CD4-positive, alpha-beta memory T cell (primary cell): Measurements from ENCODE around the gene PSMD14. TPM values are rescaled to one million over a fixed set of nuclear protein-coding genes. Genes with fewer than 3 reads are reported as not detected.
"Not testable (repeated sequence)": the region's sequence is repeated elsewhere in the genome, so short reads cannot be mapped to it uniquely, and the experiment has no call there.

Experiments used
- CTCF ChIA-PET: fragments of 350-600 bp; sonication (Branson Sonifier 250); formaldehyde crosslinking; loops from one replicate; lab custom pipeline; 2021; ENCODE audit warnings: inconsistent platforms; ENCODE audit not compliant: partially characterized antibody; lab: Charles Lee
- POLR2A ChIA-PET: fragments of 350-600 bp; sonication (Branson Sonifier 250); formaldehyde crosslinking; loops from one replicate; lab custom pipeline; 2021; ENCODE audit not compliant: partially characterized antibody; lab: Charles Lee
- DNase-seq, 5 donors: peaks; one replicate each; pipeline versions ENCODE4 v3.0.0 to v3.0.0-alpha.2; 2020 to 2022; ENCODE audit warnings: mixed read lengths in 1 of 5
- H3K27ac ChIP-seq: one replicate; pipeline ENCODE4 v1.7.0; 2013; ENCODE audit warnings: low read depth, low read length
- H3K27me3 ChIP-seq: 2 replicates; pipeline ENCODE4 v1.7.0; 2013; ENCODE audit warnings: mild to moderate bottlenecking, low read length, moderate library complexity; ENCODE audit not compliant: insufficient read depth
- H3K36me3 ChIP-seq: 2 replicates; pipeline ENCODE4 v1.7.0; 2013; ENCODE audit warnings: mild to moderate bottlenecking, low read length, moderate library complexity; ENCODE audit not compliant: insufficient read depth
- H3K4me1 ChIP-seq: 2 replicates; pipeline ENCODE4 v1.7.0; 2013; ENCODE audit warnings: mild to moderate bottlenecking, low read length, moderate library complexity; ENCODE audit not compliant: insufficient read depth
- H3K4me3 ChIP-seq, 2 donors: one replicate each; pipeline ENCODE4 v1.7.0; 2013; ENCODE audit warnings: low read length in 2 of 2, mild to moderate bottlenecking in 1 of 2
- H3K9me3 ChIP-seq, 2 donors: one replicate each; pipeline ENCODE4 v1.7.0; 2013; ENCODE audit warnings: low read length in 2 of 2, control low read depth in 1 of 2; ENCODE audit not compliant: control insufficient read depth in 1 of 2
- H3K27ac Mint-ChIP-seq, 7 donors: one replicate each; pipeline ENCODE4 v1.8.0; 2020 to 2021; ENCODE audit warnings: mixed read lengths in 7 of 7, mild to moderate bottlenecking in 6 of 7, inconsistent platforms in 3 of 7, moderate library complexity in 3 of 7
- H3K27me3 Mint-ChIP-seq, 2 donors: one replicate each; pipeline ENCODE4 v1.8.0; 2020 to 2021; ENCODE audit warnings: mixed read lengths in 2 of 2
- H3K36me3 Mint-ChIP-seq, 2 donors: one replicate each; pipeline ENCODE4 v1.8.0; 2020 to 2021; ENCODE audit warnings: mixed read lengths in 2 of 2, inconsistent platforms in 1 of 2, mild to moderate bottlenecking in 1 of 2
- H3K4me1 Mint-ChIP-seq, 4 donors: one replicate each; pipeline ENCODE4 v1.8.0; 2020 to 2021; ENCODE audit warnings: mixed read lengths in 4 of 4, mild to moderate bottlenecking in 1 of 4
- H3K4me3 Mint-ChIP-seq, 8 donors: one replicate each; pipeline ENCODE4 v1.8.0; 2020 to 2021; ENCODE audit warnings: mixed read lengths in 8 of 8, mild to moderate bottlenecking in 7 of 8, moderate library complexity in 6 of 8, inconsistent platforms in 3 of 8
- H3K9me3 Mint-ChIP-seq, 8 donors: one replicate each; pipeline ENCODE4 v1.8.0; 2020 to 2021; ENCODE audit warnings: mixed read lengths in 8 of 8, mild to moderate bottlenecking in 5 of 8, inconsistent platforms in 3 of 8, moderate library complexity in 1 of 8
- intact Hi-C: fragments of 100-400 bp; cut with micrococcal nuclease; formaldehyde crosslinking; loops from one replicate; pipeline ENCODE4 v1.15.1; 2023
- polyA plus RNA-seq, 2 donors: library from polyadenylated mRNA; unstranded; fragments of 300-500 nt; fragmentation: Illumina TruSeq; gene quantifications; one replicate each; pipeline ENCODE4 v1.2.3, GENCODE V29; 2021
- total RNA-seq, 2 experiments: library from RNA; stranded (reverse); gene quantifications; one replicate each; pipeline ENCODE4 v1.2.3, GENCODE V29; 2021

PSMD14 gene
- total RNA-seq (10 to 100 TPM; 14.1 to 20.0 TPM), polyA plus RNA-seq (10 to 100 TPM; 50.9 to 95.4 TPM)

DNA sequence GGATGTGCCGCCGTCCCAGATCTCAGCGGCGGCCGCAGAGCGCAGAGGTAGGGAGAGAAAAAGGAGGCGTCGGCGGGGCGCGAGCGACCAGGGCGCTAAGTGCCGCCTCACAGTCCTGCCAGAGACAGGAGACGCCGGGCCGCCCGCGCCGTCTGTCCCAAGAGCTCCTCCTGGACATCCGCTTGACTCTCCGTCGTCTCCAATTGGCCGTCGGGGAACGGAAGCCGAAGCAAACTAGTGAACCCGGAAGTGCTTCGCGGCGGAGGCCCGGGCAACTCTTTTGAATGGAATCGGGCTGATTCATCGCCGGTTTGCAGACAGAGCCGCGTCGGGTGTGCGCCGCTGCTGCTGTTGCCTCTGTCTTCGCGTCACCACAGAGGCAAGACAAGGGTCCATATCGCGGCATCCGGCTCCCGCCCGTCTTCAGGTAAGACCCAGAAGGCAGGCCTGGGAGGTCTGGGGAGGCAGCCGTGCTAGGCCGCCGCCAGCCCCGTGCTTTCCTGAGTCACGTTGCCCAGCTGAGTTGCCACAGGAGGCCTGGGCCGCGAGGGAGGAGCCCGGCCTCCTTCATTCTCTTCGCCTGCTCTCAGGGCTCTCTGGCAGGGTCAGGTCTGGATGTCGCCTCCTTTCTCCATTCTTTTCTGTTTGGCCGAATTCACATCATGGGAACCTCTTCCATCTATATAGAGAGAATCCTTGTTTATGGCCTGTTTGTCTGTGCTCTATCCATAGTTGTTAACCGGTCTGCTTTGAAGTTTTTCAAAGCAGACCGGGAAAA, at the start of gene PSMD14:
Gene PSMD14 (plus strand): TSS at position 248 of the 778 bp plus-strand sequence. CDS start 10,401 bp downstream, outside the sequence.
- Mint-ChIP-seq H3K4me1 (peaks cover 28 to 49% (median 37%) of the 10 kb centered on the region in 4 donors), H3K9me3 (peaks cover 0 to 7% (median 2%) of the 10 kb centered on the region in 8 donors), H3K36me3 (peaks cover 6 to 19% of the 10 kb centered on the region in 2 donors), H3K27me3 (no peaks in the 10 kb centered on the region), H3K4me3 (peak within 1 kb of the TSS; percentile 86 to 98 (median 96)), H3K27ac (peak within 1 kb of the TSS; percentile 91 to 98 (median 97))
- Histone ChIP-seq H3K27ac (peak within 1 kb of the TSS; percentile 90), H3K4me3 (peak within 1 kb of the TSS; percentile 87), H3K36me3 (no peaks in the 10 kb centered on the region), H3K4me1 (peaks cover 25% of the 10 kb centered on the region), H3K9me3 (no peaks in the 10 kb centered on the region), H3K27me3 (no peaks in the 10 kb centered on the region)
- ChIA-PET CTCF (interaction anchor here (0.7 to 1.0 kb wide), 3 partner anchors 25 to 638 kb away, joined by 3 read pairs; no protein-coding TSS in a partner anchor), POLR2A (interaction anchor here (0.9 to 1.9 kb wide), 8 partner anchors 8 to 1596 kb away, joined by 3 to 7 read pairs (median 4); partner anchors contain the start of gene MARCHF7)
- peak; percentile 86 to 94 (median 87) for DNase-seq
- intact Hi-C loops, result loop anchor here (1.0 to 5.0 kb wide), 5 partner anchors 71 to 1406 kb away; partner anchors contain the start of genes IFIH1, TANK and TBR1

DNA sequence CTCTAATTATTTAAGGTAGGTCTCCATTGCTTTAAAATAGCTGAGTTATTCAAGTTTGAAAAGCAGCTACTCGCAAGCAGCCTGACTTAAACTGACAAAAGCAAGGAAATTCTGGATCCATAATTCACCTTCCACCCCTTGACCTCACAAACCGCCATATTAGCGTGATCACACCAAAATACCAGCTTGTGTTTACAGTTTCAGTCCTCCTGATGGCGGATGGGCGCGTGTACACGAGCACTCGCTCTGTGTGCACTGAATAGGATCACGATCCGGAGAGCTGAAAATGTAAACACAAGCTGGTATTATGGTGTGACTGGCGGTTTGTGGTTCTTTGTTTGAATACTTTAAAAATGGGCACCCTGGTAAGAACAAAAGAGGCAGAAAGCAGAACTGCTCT, 42.4 kb upstream of the PSMD14 start:
- Histone ChIP-seq H3K9me3 (no peaks in the 10 kb centered on the region), H3K36me3 (no peaks in the 10 kb centered on the region), H3K27ac (no peak overlapping the region), H3K4me1 (no peaks in the 10 kb centered on the region), H3K4me3 (no peak overlapping the region), H3K27me3 (no peaks in the 10 kb centered on the region)
- Mint-ChIP-seq H3K36me3 (no peaks in the 10 kb centered on the region), H3K4me1 (no peaks in the 10 kb centered on the region), H3K27me3 (peaks cover 0 to 3% of the 10 kb centered on the region in 2 donors), H3K27ac (no peak overlapping the region), H3K9me3 (no peaks in the 10 kb centered on the region), H3K4me3 (no peak overlapping the region)
- no peak for DNase-seq
- ChIA-PET POLR2A (no interaction called here), CTCF (interaction anchor here (1.1 to 5.6 kb wide), 4 partner anchors 9 to 202 kb away, joined by 3 to 23 read pairs (median 10); no protein-coding TSS in a partner anchor)
- intact Hi-C loops, result no loop called here

DNA sequence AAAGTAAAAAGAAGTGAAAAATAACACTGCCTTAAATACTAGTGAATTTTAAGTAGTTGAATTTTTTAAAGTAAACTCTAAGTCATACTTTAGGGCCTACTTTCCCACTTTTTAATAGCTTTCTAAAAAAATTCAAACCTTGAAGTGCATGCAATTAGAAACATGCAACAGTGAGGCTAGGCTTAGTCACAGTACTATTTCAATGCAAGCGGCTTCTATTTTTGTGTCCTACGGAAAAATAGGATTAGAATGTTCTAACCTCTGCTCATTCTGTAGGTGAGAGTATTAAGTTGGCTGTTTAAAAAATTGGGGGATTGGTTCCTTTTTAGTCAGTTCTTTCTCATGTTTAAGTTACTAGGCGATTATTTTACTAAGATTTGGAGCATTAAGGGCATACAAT, 39.1 kb upstream of the PSMD14 start:
- Mint-ChIP-seq H3K9me3 (peaks cover 0 to 1% (median 0%) of the 10 kb centered on the region in 8 donors), H3K27me3 (peaks cover 2 to 3% of the 10 kb centered on the region in 2 donors), H3K36me3 (no peaks in the 10 kb centered on the region), H3K4me1 (peaks cover 0 to 4% (median 2%) of the 10 kb centered on the region in 4 donors), H3K4me3 (no peak overlapping the region), H3K27ac (no peak overlapping the region)
- no peaks in the 10 kb centered on the region for H3K27me3 ChIP-seq
- no peak overlapping the region for H3K4me3 ChIP-seq
- ChIA-PET CTCF (interaction anchor here (1.2 kb wide), 1 partner anchor 45 kb away, joined by 3 read pairs; no protein-coding TSS in a partner anchor), POLR2A (no interaction called here)
- no peaks in the 10 kb centered on the region for H3K4me1 ChIP-seq
- no peaks in the 10 kb centered on the region for H3K36me3 ChIP-seq
- DNase-seq, result no peak
- H3K27ac ChIP-seq, result no peak overlapping the region
- no peaks in the 10 kb centered on the region for H3K9me3 ChIP-seq
- intact Hi-C loops, result no loop called here

DNA sequence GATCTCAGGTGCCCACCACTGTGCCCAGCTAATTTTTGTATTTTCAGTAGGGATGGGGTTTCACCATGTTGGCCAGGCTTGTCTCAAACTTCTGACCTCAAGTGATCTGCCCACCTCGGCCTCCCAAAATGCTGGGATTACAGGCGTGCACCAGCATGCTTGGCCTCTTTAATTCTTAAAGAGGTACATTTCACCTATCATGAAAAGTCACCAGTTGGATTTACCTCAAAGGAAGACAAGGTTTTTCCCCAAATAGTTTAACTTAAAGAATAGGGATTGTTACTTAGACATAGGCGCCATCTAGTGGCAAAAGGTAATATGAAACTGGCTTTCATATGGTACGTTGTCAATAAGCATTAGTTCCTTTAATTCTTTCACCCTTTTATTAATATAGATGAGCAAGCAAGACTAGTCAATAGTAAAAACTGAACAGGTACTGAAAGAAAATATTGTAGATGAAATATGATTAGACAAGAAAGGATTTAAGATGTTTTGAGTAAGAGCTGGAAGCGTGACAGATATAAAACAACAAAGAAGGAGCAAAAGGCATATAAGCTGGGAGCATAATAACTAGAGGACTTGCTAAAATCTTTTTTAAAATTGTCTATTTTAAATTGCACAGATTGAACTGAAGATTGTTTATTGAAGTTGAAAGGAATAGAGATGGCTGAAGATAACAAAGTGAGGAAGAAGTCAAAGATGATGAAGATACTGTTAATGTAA, 35.0 kb upstream of the PSMD14 start:
- no peaks in the 10 kb centered on the region for H3K9me3 ChIP-seq
- Mint-ChIP-seq H3K27me3 (peaks cover 1 to 4% of the 10 kb centered on the region in 2 donors), H3K36me3 (no peaks in the 10 kb centered on the region), H3K9me3 (peaks cover 0 to 1% (median 0%) of the 10 kb centered on the region in 8 donors), H3K4me1 (peaks cover 0 to 4% (median 2%) of the 10 kb centered on the region in 4 donors), H3K4me3 (no peak overlapping the region), H3K27ac (no peak overlapping the region)
- H3K4me1 ChIP-seq, result no peaks in the 10 kb centered on the region
- no peaks in the 10 kb centered on the region for H3K27me3 ChIP-seq
- POLR2A ChIA-PET, result no interaction called here
- H3K36me3 ChIP-seq, result no peaks in the 10 kb centered on the region
- DNase-seq, result peak; percentile 39 to 65 (median 58)
- no peak overlapping the region for H3K27ac ChIP-seq
- intact Hi-C loops, result loop anchor here (1.0 to 10.0 kb wide), 6 partner anchors 22 to 1168 kb away; no protein-coding TSS in a partner anchor
- CTCF ChIA-PET, result interaction anchor here (0.6 to 7.1 kb wide), 18 partner anchors 8 to 696 kb away, joined by 3 to 103 read pairs (median 4); no protein-coding TSS in a partner anchor
- H3K4me3 ChIP-seq, result no peak overlapping the region

DNA sequence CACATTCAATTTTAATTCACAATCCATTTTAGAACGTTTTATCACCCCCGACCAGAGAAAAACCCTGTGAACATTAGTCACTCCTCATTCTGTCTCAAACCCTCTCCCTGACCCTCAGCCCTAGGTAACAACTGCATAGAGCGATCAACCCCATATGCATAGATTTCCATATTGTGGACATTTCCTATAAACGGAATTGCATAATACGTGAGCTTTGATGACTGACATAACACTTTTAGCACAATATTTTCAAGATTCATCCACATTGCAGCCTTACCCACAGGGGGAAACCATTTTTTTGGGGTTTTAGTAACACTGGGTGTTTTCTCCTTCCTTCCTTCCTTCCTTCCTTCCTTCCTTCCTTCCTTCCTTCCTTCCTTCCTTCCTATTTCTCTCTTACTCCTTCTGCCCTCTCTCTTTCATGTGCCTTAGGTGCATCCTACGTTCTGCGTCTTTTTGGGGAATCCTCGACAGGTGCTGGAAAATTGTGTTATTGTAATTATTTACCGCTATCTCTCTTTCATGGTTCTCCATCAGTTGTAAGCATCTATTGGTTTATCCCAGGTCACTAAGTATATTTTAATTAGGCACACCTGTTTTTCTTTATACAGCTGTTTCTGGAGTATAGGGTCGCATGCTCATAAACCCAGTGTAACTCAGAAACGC, 29.5 kb upstream of the PSMD14 start:
- H3K4me3 ChIP-seq, H3K36me3 ChIP-seq, H3K4me3 Mint-ChIP-seq, POLR2A ChIA-PET, H3K36me3 Mint-ChIP-seq, H3K27ac Mint-ChIP-seq, H3K4me1 ChIP-seq, H3K27me3 ChIP-seq, H3K4me1 Mint-ChIP-seq, H3K9me3 ChIP-seq, H3K27me3 Mint-ChIP-seq, H3K27ac ChIP-seq, H3K9me3 Mint-ChIP-seq: not testable (repeated sequence)
- CTCF ChIA-PET, result interaction anchor here (1.3 to 7.1 kb wide), 2 partner anchors 28 to 54 kb away, joined by 4 to 103 read pairs; no protein-coding TSS in a partner anchor
- intact Hi-C loops, result loop anchor here (10.0 kb wide), 1 partner anchor 1174 kb away; no protein-coding TSS in a partner anchor
- peak in 1 of 5 donors; percentile 49 for DNase-seq

DNA sequence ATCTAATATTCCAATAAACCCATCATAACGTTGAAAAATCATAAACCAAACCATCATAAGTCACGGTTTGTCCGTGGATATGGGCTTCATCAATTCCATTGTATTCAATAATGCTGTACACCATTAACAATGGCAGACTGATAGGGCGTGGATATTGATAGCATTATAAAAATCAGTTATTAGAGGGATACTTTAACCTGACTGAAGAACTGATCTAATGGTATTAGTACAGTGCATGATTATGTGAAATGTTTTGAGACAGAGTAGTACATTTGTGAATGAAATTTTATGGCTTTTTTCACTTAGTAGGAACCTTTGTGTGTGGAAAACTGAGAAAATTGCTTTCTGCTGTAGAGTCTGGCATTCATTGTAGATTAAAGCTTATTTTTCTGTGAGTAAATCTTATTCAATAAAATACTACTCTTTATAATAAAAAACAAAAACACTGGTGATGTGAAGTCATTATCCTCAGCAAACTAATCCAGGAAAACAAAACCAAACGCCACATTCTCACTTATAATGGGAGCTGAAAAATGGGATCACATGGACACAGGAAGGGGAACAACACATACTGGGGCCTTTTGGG, 28.9 kb upstream of the PSMD14 start:
- H3K4me3 Mint-ChIP-seq, H3K4me1 Mint-ChIP-seq, H3K36me3 Mint-ChIP-seq, H3K9me3 Mint-ChIP-seq, H3K27ac ChIP-seq, H3K27me3 Mint-ChIP-seq, DNase-seq, POLR2A ChIA-PET, H3K4me3 ChIP-seq, H3K27ac Mint-ChIP-seq, H3K27me3 ChIP-seq, H3K4me1 ChIP-seq, H3K36me3 ChIP-seq, H3K9me3 ChIP-seq: not testable (repeated sequence)
- CTCF ChIA-PET, result interaction anchor here (7.1 kb wide), 1 partner anchor 55 kb away, joined by 103 read pairs; no protein-coding TSS in a partner anchor
- intact Hi-C loops, result loop anchor here (10.0 kb wide), 1 partner anchor 1175 kb away; no protein-coding TSS in a partner anchor
